Panc1 (cell line): ENCODE measurements around the gene RGS9BP. TPM values are rescaled to one million over a fixed set of nuclear protein-coding genes. Genes with fewer than 3 reads are reported as not detected.

ENCODE experiments used
- ATAC-seq: fragments of 200-7000 bp; cut with Tn5 transposase; 2 replicates; pipeline ENCODE4 v1.9.1; 2020; ENCODE audit warnings: mild to moderate bottlenecking, moderate library complexity
- BruUV-seq: library from RNA; stranded (reverse); fragments of 400-500 nt; replicated peaks from 2 replicates; lab custom pipeline; 2021; lab: Mats Ljungman, UMichigan
- CTCF ChIA-PET: fragments of 300-600 bp; sonication (Branson Sonifier 250); formaldehyde crosslinking; loops from one replicate; lab custom pipeline; 2022; ENCODE audit warnings: antibody characterized with exemption; lab: Charles Lee
- POLR2A ChIA-PET: fragments of 300-600 bp; sonication (Branson Sonifier 250); formaldehyde crosslinking; loops from one replicate; lab custom pipeline; 2022; ENCODE audit warnings: antibody characterized with exemption; lab: Charles Lee
- DNase-seq: peaks from one replicate; pipeline ENCODE4 v3.0.0-alpha.2; 2010; ENCODE audit warnings: low read depth, low spot score
- H3K27ac ChIP-seq: 2 replicates; pipeline ENCODE4 v1.5.1; 2011; ENCODE audit warnings: mild to moderate bottlenecking, low read length, inconsistent platforms
- H3K27me3 ChIP-seq: fragments of 200-500 bp; sonication (Bioruptor generic); 2 replicates; pipeline ENCODE4 v1.6.0; 2014; ENCODE audit warnings: low read length, inconsistent platforms; ENCODE audit not compliant: control insufficient read depth, insufficient read depth
- H3K36me3 ChIP-seq: fragments of 200-500 bp; sonication (Bioruptor generic); 2 replicates; pipeline ENCODE4 v1.5.1; 2014; ENCODE audit warnings: inconsistent platforms, mild to moderate bottlenecking, low read length, moderate library complexity; ENCODE audit not compliant: control insufficient read depth, insufficient read depth
- H3K4me1 ChIP-seq: 2 replicates; pipeline ENCODE4 v1.5.1; 2011; ENCODE audit warnings: inconsistent platforms, mild to moderate bottlenecking, low read length, moderate library complexity; ENCODE audit not compliant: control insufficient read depth, insufficient read depth
- H3K4me3 ChIP-seq, 2 experiments: 2 replicates each; pipeline ENCODE4 v1.5.1; 2011 to 2012; ENCODE audit warnings: low read depth in 2 of 2, low read length in 2 of 2, mild to moderate bottlenecking in 2 of 2, inconsistent platforms in 1 of 2, moderate library complexity in 1 of 2
- H3K9me3 ChIP-seq: fragments of 200-500 bp; sonication (Bioruptor generic); 2 replicates; pipeline ENCODE4 v1.5.1; 2014; ENCODE audit warnings: low read depth, mild to moderate bottlenecking, inconsistent platforms, low read length, moderate library complexity; ENCODE audit not compliant: control insufficient read depth, insufficient read depth
- POLR2AphosphoS5 ChIP-seq: IDR thresholded peaks from 2 replicates; pipeline ENCODE4 v1.6.1; 2012; ENCODE audit warnings: mild to moderate bottlenecking, low read depth, low read length, moderate library complexity
- SIN3A ChIP-seq: IDR thresholded peaks from 2 replicates; pipeline ENCODE4 v1.6.1; 2012; ENCODE audit warnings: low read depth, mild to moderate bottlenecking, low read length, moderate library complexity, borderline replicate concordance; ENCODE audit not compliant: insufficient read depth
- TCF7L2 ChIP-seq: IDR thresholded peaks from 2 replicates; pipeline ENCODE4 v1.6.1; 2011; ENCODE audit warnings: mild to moderate bottlenecking, low read depth, low read length, inconsistent platforms
- in situ Hi-C: cut with HindIII; loops from 2 replicates; pipeline ENCODE4 v1.10.0; 2016; ENCODE audit warnings: low sequenced_read_pairs, low pct_unique_long_range_greater_than_20kb
- intact Hi-C: fragments of 100-400 bp; cut with micrococcal nuclease; formaldehyde crosslinking; loops from one replicate; pipeline ENCODE4 v1.10.0; 2022; ENCODE audit not compliant: unreplicated experiment
- total RNA-seq: library from RNA; stranded (reverse); gene quantifications from one replicate; pipeline ENCODE4 v1.2.1, GENCODE V29; 2021; ENCODE audit not compliant: unreplicated experiment
- TF ChIP-seq, protein P1 (sequence below): fragments of 450-650 bp; IDR thresholded peaks from 2 replicates; pipeline ENCODE4 v1.5.1; 2017; ENCODE audit warnings: mild to moderate bottlenecking
- TF ChIP-seq, protein P2 (sequence below), 2 experiments: IDR thresholded peaks; 2 replicates each; pipeline ENCODE4 v1.6.1; 2011 to 2012; ENCODE audit warnings: low read depth in 2 of 2, control low read depth in 1 of 2, low read length in 1 of 2, mild to moderate bottlenecking in 1 of 2, moderate library complexity in 1 of 2; ENCODE audit not compliant: insufficient read depth in 1 of 2

RGS9BP gene
- total RNA-seq, 1 experiment from 2014 or later, result 1.3 TPM

DNA sequence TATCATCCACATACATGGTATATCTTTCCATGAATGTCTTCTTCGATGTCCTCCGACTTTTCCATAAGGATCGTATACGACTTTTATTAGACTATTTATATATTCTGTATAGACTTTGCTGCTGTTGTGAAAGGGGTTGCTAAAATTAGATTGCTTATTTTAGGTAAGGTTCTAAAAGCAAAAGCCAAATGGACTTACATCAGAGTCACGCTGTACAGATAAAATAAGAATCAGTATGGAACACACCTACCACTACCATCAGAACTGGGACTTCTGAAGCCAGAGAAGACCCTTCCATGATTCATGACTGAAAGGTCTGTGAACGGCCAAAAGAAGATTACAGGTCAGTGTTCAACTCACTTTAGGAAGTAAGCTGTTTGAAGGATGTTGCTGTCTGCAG is 9.6 kb upstream of the RGS9BP start:
- TF ChIP-seq, protein P1, sequence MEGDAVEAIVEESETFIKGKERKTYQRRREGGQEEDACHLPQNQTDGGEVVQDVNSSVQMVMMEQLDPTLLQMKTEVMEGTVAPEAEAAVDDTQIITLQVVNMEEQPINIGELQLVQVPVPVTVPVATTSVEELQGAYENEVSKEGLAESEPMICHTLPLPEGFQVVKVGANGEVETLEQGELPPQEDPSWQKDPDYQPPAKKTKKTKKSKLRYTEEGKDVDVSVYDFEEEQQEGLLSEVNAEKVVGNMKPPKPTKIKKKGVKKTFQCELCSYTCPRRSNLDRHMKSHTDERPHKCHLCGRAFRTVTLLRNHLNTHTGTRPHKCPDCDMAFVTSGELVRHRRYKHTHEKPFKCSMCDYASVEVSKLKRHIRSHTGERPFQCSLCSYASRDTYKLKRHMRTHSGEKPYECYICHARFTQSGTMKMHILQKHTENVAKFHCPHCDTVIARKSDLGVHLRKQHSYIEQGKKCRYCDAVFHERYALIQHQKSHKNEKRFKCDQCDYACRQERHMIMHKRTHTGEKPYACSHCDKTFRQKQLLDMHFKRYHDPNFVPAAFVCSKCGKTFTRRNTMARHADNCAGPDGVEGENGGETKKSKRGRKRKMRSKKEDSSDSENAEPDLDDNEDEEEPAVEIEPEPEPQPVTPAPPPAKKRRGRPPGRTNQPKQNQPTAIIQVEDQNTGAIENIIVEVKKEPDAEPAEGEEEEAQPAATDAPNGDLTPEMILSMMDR, result no peak
- TF ChIP-seq TCF7L2 (no peak), SIN3A (no peak), POLR2AphosphoS5 (no peak)
- TF ChIP-seq, protein P2, sequence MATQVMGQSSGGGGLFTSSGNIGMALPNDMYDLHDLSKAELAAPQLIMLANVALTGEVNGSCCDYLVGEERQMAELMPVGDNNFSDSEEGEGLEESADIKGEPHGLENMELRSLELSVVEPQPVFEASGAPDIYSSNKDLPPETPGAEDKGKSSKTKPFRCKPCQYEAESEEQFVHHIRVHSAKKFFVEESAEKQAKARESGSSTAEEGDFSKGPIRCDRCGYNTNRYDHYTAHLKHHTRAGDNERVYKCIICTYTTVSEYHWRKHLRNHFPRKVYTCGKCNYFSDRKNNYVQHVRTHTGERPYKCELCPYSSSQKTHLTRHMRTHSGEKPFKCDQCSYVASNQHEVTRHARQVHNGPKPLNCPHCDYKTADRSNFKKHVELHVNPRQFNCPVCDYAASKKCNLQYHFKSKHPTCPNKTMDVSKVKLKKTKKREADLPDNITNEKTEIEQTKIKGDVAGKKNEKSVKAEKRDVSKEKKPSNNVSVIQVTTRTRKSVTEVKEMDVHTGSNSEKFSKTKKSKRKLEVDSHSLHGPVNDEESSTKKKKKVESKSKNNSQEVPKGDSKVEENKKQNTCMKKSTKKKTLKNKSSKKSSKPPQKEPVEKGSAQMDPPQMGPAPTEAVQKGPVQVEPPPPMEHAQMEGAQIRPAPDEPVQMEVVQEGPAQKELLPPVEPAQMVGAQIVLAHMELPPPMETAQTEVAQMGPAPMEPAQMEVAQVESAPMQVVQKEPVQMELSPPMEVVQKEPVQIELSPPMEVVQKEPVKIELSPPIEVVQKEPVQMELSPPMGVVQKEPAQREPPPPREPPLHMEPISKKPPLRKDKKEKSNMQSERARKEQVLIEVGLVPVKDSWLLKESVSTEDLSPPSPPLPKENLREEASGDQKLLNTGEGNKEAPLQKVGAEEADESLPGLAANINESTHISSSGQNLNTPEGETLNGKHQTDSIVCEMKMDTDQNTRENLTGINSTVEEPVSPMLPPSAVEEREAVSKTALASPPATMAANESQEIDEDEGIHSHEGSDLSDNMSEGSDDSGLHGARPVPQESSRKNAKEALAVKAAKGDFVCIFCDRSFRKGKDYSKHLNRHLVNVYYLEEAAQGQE (IDR thresholded peaks at IDR 0.05; ENCODE audit: insufficient read depth in 1 of 2, low read depth in 2 of 2, low read length in 1 of 2), result no peak
- DNase-seq (no peak), ATAC-seq (no peak)
- POLR2A ChIA-PET, result no interaction called here
- in situ Hi-C loops (no loop called here), intact Hi-C loops (no loop called here)
- Histone ChIP-seq H3K27me3 (no peaks in the 10 kb centered on the region), H3K27ac (no peak overlapping the region), H3K9me3 (no peaks in the 10 kb centered on the region), H3K4me1 (0 out of 2 replicates have a peak, but pooled peaks cover 5% of the 10 kb centered on the region), H3K36me3 (no peaks in the 10 kb centered on the region), H3K4me3 (no peak overlapping the region)
- CTCF ChIA-PET, result interaction anchor here (0.6 kb wide), 1 partner anchor 266 kb away, joined by 3 read pairs; no protein-coding TSS in a partner anchor
- BruUV-seq, result no TSS peak

DNA sequence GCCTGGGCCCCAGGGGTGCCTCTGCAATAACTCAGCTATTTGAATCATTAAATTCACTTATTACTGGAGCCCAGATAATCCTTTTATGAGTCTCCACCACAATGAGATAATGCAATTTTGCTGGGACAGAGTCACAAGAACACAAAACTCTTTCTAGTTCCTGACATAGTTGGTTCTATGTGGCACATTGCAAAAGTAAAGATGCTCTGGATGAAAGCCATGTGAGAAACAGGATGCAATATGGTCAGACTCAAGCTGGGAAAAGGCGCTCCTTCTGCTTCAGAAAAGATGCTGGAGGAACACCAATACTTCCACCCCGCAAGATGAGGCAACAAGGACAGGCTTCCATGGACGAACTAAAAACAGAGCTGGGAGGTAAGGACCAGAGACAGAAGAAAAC is 6.3 kb upstream of the RGS9BP start:
- CTCF ChIA-PET, result no interaction called here
- no peaks in the 10 kb centered on the region for H3K36me3 ChIP-seq
- H3K9me3 ChIP-seq, result no peaks in the 10 kb centered on the region
- H3K27me3 ChIP-seq, result no peaks in the 10 kb centered on the region
- ATAC-seq, result no peak
- no peak for DNase-seq
- intact Hi-C loops (no loop called here), in situ Hi-C loops (no loop called here)
- no peak overlapping the region for H3K27ac ChIP-seq
- no TSS peak for BruUV-seq
- H3K4me1 ChIP-seq, result peaks cover 16% of the 10 kb centered on the region; the same call in 1 of the 2 replicates
- POLR2A ChIA-PET, result no interaction called here
- no peak for TF ChIP-seq POLR2AphosphoS5
- TF ChIP-seq SIN3A, result no peak
- H3K4me3 ChIP-seq, result no peak overlapping the region

DNA sequence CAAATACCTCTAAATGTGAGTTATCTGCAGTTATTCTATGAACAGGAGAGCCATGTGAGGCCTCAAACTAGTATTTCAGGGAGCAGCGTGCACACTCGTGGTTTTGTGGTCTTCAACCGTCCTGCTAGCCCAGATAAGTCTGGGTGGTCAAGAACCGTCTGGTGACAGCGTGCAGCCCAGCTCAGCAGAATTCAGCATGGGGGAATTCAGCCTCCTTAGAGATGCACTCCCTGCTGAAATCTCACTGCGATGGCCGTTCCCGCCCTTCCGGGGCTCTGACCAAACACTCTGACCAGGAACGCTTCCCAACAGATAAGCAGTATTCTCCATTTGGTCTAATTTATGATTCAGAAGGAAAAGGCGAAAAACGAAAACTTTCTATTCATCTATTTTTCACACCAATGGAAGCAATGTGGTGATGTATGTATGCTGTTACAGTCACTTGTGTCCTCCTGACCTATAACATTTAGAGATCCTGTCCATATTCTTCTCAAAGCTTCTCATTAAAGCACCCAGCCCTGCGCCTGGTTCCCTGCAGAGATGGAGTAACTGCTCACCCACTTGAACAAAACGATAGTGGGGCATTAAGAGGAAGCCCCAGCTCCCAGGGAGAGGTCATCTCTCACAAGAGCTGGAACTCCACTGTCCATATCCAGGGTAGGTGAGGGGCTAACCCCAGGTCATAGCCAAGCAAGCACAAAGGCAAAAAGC is 3.6 kb upstream of the RGS9BP start:
- BruUV-seq, result TSS peak; percentile 24
- POLR2A ChIA-PET, result no interaction called here
- DNase-seq (no peak), ATAC-seq (no peak)
- no peaks in the 10 kb centered on the region for H3K9me3 ChIP-seq
- no peak overlapping the region for H3K4me3 ChIP-seq
- no peaks in the 10 kb centered on the region for H3K27me3 ChIP-seq
- TF ChIP-seq, protein P1, result no peak
- intact Hi-C loops (no loop called here), in situ Hi-C loops (no loop called here)
- H3K4me1 ChIP-seq, result peaks cover 16% of the 10 kb centered on the region; the same call in 1 of the 2 replicates
- no peak overlapping the region for H3K27ac ChIP-seq
- no peaks in the 10 kb centered on the region for H3K36me3 ChIP-seq
- CTCF ChIA-PET, result no interaction called here
